ENCODE results near the gene STK10.

STK10 gene

GRCh38 chr5:172173564-172174153 lies 14.4 kb downstream of the STK10 start:
- no peak overlapping the region for H3K4me3 ChIP-seq (ENCODE audit: low read depth, low read length)
- no peak for TF ChIP-seq CTCF (IDR thresholded peaks at IDR 0.05; ENCODE audit: low read depth, low read length)
- in situ Hi-C loops (cut with HindIII; ENCODE audit: low sequenced_read_pairs), result no loop called here
- DNase-seq (ENCODE audit: low read depth, low spot score), result peak; percentile 91

- no peak for DNase-seq (ENCODE audit: low read depth, low spot score)
- TF ChIP-seq CTCF (IDR thresholded peaks at IDR 0.05; ENCODE audit: low read depth, low read length), result no peak
- in situ Hi-C loops (cut with HindIII; ENCODE audit: low sequenced_read_pairs), result no loop called here
- no peak overlapping the region for H3K4me3 ChIP-seq (ENCODE audit: low read depth, low read length)
These were observed 15.0 kb downstream of the STK10 start for GRCh38 chr5:172172912-172173563.

GRCh38 chr5:172171118-172171517 lies 16.9 kb downstream of the STK10 start:
- in situ Hi-C loops (cut with HindIII; ENCODE audit: low sequenced_read_pairs), result no loop called here
- no peak overlapping the region for H3K4me3 ChIP-seq (ENCODE audit: low read depth, low read length)
- TF ChIP-seq CTCF (IDR thresholded peaks at IDR 0.05; ENCODE audit: low read depth, low read length), result no peak
- no peak for DNase-seq (ENCODE audit: low read depth, low spot score)

- TF ChIP-seq CTCF (IDR thresholded peaks at IDR 0.05; ENCODE audit: low read depth, low read length), result no peak
- no peak for DNase-seq (ENCODE audit: low read depth, low spot score)
- H3K4me3 ChIP-seq (ENCODE audit: low read depth, low read length), result no peak overlapping the region
- in situ Hi-C loops (cut with HindIII; ENCODE audit: low sequenced_read_pairs), result no loop called here
These were observed 17.7 kb downstream of the STK10 start for GRCh38 chr5:172170251-172170701.

GRCh38 chr5:172169216-172169615 lies 18.8 kb downstream of the STK10 start:
- no peak for DNase-seq (ENCODE audit: low read depth, low spot score)
- in situ Hi-C loops (cut with HindIII; ENCODE audit: low sequenced_read_pairs), result no loop called here
- H3K4me3 ChIP-seq (ENCODE audit: low read depth, low read length), result no peak overlapping the region
- no peak for TF ChIP-seq CTCF (IDR thresholded peaks at IDR 0.05; ENCODE audit: low read depth, low read length)

GRCh38 chr5:172168311-172168710 lies 19.7 kb downstream of the STK10 start:
- H3K4me3 ChIP-seq (ENCODE audit: low read depth, low read length), result no peak overlapping the region
- no peak for DNase-seq (ENCODE audit: low read depth, low spot score)
- no peak for TF ChIP-seq CTCF (IDR thresholded peaks at IDR 0.05; ENCODE audit: low read depth, low read length)
- in situ Hi-C loops (cut with HindIII; ENCODE audit: low sequenced_read_pairs), result no loop called here

All from astrocyte of the spinal cord (primary cell).